GM19328 (cell line): ENCODE data around the gene PRR5.
"Not testable (repeated sequence)": the region's sequence is repeated elsewhere in the genome, so short reads cannot be mapped to it uniquely, and the experiment has no call there.

Source experiments
- ATAC-seq: cut with Tn5 transposase; IDR thresholded peaks from one replicate; pipeline ENCODE4 v1.9.1; 2021; ENCODE audit warnings: mild to moderate bottlenecking, moderate library complexity; ENCODE audit not compliant: unreplicated experiment

PRR5 gene, protein sequence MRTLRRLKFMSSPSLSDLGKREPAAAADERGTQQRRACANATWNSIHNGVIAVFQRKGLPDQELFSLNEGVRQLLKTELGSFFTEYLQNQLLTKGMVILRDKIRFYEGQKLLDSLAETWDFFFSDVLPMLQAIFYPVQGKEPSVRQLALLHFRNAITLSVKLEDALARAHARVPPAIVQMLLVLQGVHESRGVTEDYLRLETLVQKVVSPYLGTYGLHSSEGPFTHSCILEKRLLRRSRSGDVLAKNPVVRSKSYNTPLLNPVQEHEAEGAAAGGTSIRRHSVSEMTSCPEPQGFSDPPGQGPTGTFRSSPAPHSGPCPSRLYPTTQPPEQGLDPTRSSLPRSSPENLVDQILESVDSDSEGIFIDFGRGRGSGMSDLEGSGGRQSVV

DNA sequence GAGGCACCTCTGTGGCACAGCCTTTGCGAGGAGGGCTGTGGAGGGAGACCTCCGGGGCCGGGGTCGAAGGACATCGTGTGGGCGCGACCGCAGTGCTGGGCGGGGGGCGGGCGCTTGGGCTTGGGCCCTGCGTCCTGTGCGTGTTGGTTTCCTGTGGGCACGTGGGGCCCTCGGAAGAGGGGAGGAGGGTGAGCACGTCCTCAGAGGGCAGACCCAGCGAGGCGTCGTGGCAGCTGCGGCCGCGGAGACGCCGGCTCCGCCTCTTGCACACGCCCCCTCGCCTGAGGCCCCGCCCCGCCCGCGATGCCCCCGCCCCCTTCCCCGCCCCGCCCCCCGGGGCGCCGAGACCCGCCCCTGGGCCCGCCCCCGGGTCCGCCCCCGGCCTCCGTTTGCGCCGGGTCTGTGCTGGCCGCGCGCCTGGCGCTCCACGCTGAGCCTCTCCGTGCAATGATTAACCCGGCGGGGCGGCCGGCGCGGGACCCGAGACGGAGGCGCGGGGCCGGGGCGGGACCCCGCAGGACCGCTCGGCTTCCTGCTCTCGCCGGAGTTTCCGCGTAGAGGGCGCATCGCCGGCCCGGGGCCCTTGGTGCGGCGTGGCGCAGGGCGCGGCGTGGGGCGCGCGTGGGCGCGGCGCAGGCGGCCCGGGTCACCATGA, at the start of gene PRR5:
Gene PRR5 (plus strand): TSS at position 381 of the 655 bp plus-strand sequence. CDS start 271 bp downstream, at position 652.
- peak; percentile 66 for ATAC-seq

DNA sequence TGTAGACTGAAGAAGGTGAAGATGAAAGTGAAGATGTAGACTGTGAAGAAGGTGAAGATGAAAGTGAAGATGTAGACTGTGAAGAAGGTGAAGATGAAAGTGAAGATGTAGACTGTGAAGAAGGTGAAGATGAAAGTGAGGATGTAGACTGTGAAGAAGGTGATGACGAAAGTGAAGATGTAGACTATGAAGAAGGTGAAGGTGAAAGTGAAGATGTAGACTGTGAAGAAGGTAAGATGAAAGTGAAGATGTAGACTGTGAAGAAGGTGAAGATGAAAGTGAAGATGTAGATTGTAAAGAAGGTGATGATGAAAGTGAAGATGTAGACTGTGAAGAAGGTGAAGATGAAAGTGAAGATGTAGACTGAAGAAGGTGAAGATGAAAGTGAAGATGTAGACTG, 49.1 kb upstream of the PRR5 start:
- not testable (repeated sequence) for ATAC-seq

DNA sequence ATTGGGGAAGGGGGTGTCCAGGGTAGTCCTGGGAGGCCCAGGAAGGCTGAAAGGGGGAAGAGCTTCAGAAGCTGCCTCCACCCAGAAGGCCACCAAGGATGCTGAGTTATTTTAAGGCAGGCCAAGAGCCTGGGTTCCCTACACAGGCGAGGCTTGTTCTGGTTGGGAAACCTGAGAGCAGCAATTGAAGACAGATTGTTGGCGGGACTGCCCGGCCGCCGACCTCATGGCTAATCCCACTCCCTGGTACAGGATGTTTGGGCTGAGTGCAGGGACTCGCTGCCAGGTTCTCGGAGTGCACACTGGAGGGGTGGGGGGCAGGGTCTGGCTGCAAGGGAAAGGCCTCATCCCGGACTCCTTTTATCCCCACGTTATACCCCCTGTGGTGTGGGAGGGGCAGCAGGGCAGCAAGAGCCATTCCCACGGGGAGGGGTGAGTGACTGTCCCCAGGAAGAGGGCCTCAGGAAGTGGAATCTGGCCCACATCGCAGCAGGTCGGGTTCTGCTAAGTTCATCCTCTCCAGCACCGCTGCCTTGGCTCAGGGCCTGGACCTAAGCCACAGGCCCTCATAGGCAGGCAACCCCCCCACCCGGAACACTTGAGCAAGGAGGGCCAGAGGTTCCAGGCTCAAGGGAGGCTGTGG, 43.6 kb upstream of the PRR5 start:
- no peak for ATAC-seq

DNA sequence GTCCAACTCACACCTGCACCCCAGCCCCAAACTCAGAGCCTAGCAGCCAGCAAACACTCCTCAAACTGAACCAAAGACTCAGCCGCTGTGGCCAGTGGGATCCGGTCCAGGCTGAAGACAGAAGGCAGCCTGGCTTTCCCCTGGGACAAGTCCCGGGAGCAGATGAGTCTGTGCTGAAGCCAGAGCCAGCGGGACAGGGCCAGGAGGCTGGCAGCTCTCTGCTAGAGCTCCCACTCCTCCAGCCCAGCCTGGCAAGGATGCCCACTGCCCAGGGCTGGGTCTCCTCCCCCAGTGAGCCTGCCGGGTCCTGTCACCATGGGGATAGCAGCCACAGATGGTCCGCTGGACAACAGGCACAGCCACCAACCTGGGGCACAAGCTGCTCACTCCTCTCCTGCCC, 42.9 kb upstream of the PRR5 start:
- ATAC-seq, result no peak

DNA sequence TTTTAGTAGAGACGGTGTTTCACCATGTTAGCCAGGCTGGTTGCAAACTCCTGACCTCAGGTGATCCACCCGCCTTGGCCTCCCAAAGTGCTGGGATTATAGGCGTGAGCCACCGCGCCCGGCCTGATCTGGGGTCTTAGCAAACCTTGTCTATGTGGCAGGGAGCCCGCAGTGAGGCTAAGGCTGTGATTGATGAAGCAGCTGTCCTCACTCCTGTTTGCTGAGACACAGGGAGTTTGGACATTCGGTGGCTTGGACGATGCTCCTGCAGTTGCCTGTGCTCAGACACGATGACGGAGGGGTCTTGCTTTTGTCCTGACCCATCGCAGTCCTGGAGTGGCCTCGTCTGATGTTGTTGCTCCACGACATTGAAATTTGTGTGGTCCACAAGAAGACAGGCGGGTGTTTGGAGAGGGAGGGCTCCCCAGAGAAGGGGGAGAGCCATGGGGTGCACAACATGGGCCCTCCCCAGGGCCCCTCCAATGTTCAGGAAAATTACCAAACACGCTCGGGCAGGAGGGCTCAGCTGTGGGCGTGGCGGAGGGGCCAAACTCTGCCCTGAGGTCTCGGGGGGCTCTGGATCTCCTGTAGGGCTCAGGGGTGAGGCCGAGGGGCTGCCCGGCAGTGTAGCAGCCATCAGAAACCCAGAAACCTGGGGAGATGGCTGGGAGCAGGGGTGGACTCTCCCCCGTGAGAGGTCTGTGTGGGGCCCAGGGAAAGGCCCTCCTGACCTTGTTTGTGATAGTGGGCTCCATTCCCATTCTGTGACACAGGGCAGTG, 41.8 kb upstream of the PRR5 start:
- ATAC-seq, result no peak

DNA sequence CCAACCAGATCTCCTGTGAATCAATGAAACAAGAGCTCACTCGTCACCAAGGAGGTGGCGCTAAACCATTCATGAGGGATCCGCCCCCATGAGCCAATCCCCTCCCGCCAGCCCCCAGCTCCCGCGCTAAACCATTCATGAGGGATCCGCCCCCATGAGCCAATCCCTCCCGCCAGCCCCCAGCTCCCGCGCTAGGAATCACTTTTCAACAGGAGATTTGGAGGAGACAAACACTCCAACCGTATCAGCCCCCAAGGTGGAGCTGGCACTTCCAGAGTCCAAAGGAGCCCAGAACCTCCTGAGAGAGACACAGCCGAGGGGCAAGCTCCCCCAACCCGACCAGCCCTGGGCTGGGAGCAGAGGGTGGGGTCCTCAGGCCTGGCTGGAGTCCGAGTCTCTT, 40.9 kb upstream of the PRR5 start:
- no peak for ATAC-seq

DNA sequence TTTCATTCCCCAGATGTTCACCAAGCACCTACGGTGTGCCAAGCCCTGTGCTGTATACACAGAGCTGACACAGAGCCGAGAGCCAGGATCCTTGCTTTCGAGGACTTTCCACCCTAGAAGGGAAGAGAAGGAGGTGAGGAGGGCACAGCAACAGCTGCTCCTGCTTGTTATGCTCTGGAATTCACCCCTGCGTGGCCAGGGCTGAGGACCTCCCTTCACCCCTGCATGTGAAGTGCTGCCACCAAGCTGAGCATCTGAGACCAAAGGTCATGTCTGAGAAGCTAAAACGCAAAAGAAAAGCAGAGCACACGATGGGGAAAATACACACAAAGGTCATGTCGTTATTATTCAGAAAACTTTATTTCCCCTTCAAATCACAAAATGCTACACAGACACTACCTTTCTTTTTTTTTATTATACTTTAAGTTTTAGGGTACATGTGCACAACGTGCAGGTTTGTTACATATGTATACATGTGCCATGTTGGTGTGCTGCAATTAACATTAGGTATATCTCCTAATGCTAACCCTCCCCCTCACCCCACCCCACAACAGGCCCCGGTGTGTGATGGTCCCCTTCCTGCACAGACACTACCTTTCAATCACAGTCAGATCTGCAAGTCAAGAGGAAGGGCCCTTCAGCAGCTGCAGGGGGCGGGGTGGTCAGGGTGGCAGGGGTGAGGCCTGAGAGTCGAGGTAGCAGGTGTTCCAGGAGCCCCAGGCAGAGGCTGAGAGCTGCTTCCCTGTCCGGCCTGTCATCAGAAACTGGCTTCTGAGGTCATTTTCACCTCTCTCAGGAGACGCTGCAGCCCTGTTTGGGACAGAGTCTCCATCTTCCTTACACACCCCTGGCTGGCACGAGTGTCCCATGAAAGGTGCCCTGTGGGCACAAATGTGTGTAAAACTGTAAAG, 40.1 kb upstream of the PRR5 start:
- ATAC-seq, result no peak

DNA sequence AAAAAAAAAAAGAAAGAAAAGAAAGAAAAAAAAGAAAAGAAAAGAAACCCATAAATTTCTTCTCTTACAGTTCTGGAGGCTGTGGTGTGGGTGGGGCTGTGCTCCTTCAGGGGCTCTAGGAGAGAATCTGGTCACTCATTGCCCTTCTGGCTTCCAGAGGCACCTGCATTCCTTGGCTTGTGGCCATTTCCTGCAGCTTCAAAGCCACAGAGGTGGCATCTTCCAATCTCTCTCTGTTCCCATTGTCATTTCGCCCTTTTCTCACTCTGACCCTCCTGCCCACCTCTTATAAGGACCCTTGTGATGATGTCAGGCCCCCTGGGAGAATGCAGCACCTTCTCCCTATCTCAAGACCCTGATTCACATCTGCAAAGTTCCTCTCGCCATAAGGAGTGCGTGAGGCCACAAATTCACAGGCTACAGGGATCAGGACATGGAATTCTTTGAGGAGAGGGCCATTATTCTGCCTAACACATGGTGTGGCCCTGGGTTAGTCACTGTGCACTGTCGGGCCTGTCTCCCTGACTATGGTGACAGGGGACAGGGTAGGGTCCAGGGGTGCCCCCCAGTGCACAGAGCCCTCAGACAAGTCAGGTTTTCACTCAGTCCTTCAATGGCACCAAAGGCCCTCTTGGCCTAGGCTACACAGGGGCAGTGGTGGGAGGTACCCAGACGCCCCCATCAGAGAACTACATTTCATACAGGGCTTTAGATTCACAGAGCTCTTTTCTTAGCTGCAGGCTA, 38.6 kb upstream of the PRR5 start:
- ATAC-seq, result no peak

DNA sequence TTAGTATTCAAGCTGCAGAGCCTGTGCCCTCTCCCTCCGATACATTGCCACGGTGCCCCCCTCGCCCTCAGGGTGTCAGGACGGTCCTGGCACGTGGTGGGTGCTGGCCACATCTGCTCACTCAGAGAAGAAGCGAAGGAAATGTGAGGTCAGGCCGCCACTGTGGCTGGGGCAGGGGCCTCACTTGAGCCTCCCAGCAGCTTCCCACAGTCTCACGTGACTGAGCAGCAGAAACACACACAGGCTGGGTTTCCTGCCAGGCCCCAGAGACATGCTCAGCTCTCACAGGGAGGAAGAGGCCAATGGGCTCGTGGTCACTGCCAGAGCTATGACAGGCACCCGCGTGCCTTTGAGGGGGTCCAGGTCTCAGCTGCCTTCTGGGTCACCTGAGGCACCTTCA, 37.9 kb upstream of the PRR5 start:
- ATAC-seq, result no peak

DNA sequence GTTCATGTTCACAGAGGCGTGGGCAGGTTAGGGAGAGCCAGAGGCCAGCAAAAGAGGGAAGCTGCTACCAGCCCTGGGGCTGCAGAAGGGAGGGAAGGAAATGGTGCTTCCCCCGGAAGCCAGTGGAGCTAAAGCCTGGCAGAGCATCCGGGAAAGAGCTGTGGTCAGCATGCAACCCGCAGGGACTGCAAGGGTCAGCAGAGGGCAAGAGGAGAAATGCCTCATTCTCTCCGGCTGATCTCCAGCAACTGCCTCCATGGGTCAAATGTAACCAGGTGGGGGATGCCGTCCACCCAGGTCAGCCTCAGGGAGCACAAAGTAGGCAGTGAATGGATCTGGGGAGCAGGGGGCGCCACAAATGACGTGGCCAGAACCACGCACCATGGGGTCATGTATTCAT, 36.9 kb upstream of the PRR5 start:
- ATAC-seq, result no peak

DNA sequence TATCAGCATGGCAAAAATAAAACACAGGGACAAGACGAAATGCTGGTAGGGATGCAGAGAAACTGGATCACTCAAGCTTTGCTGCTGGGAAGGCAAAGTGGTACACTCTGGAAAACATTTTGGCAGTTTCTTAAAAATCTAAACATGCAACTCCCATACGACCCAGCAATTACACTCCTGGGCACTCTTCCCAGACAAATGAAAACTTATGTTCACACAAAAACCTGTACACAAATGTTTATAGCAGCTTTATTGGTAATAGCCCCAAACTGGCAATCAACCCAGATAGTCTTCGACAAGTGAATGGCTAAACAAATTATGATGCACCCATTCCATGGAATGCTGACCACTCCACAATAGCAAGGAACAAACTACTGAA, 35.8 kb upstream of the PRR5 start:
- no peak for ATAC-seq

DNA sequence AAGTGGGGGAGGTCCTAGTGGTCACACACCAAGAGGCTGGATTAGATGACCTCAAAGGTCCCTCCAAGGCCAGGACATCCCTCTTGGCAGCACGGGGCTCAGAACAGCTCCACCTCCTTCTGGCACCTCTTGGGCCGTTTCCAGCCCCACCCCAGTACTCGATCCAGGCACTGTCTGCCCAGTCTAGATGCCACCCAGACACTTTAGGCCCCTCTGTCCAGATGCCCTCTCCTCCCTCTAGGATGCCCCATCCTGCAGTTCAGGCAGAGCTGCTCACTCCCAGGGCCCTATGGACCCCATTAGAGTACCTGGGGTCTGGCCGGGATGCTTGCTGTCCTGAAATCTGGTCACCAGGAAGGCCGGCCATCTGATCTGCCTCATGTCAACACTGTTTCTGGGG, 34.7 kb upstream of the PRR5 start:
- ATAC-seq, result no peak

DNA sequence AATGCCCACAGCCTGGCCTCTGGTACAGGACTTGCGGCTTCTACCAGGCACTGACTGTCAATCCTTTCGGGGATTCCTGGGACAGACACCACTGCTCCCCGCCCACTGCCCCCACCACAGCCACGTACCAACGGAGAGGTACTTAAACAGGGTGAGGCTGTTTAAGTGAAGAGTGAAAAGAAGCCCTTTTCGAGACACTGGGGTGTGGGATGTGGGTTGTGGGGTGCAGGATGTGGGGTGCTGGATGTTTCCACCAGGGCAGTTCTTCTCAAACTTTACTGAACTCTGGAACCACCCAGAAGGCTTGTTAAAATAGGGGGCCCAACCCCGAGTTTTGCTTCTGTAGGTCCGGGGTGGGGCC, 34.2 kb upstream of the PRR5 start:
- ATAC-seq, result no peak

DNA sequence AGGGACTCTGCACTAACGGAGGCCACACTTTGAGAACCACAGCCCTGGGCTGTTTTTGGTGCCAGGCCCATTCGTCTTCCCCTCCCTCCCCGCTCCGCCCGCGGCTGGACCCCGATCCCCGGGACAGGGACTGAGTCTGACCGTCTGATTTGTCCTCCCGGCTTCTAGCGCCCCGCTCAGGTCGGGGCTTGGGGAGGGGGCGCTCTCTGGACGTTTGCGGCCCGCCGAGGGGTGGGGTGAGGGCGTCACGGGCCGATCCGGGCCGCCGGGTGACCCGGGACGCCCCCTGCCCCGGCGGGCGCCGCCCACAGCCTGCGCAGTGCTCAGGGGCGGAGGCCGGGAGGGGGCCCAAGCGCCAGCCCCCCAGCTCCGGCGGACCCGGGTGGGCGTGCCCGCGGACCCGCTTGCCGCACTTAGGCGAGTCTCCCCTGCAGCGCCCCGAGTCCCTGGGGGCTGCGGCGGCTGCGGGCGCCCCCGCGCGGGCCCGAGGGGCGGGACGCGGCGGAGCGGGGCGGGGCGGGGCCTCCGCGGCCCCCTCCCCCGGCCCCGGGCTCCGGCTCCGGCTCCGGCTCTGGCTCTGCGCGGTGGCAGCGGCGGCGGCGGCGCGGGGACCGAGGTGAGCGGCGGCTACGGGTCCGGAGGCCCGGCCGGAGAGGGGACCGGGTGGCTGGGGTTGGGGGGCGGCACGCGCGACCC, 33.7 kb upstream of the PRR5 start:
- no peak for ATAC-seq

DNA sequence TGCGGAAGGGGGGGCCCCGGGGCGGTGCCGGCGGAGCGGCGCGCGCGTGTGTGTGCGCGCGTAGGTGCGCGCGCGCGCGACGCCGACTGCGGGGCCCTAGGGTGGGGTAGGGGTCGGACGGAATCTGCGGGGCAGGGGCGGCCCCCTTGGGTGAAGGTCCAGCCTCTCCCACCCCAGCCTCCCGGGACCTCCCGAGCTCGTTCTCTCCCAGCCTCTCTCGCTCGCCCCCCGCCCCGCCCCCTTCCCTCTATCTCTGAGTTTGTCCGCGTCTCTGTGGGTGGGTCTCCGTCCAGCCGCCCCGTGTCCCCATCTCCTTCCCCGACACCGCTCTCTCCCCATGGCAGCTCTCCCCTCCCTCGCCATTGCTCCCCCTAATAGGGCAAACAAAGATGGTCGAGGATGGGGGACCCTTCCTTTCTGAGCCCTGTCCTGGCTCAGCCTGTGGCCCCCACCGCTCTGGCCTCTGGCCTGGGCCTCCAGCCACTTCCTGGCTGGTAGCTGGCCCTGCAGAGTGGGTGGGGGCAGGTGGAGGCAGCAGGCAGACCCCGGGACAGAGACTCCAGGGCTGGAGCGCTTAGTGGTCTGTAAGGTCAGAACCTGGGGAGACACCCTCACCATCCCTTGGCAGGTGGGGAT, 33.0 kb upstream of the PRR5 start:
- ATAC-seq, result no peak

DNA sequence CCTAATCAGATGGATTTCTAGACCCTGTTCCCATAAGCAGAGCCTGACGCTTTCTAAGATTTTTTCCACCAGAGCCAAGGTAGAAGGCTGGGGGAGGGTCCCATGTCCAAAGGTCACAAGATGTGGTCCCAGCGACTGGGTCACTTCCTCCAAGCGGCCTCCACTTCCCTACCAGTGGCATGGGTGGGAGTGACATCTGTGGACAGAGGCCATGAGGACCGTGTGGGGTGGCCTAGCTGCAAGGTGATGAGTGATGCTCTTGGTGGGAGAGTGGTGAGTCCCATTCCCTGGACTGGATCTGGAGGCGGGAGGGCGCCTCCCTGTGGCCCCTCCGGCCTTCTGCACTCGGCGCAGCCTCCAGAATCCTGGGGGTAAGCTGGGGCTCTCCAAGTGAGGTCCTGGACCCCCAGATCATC, 32.4 kb upstream of the PRR5 start:
- no peak for ATAC-seq

DNA sequence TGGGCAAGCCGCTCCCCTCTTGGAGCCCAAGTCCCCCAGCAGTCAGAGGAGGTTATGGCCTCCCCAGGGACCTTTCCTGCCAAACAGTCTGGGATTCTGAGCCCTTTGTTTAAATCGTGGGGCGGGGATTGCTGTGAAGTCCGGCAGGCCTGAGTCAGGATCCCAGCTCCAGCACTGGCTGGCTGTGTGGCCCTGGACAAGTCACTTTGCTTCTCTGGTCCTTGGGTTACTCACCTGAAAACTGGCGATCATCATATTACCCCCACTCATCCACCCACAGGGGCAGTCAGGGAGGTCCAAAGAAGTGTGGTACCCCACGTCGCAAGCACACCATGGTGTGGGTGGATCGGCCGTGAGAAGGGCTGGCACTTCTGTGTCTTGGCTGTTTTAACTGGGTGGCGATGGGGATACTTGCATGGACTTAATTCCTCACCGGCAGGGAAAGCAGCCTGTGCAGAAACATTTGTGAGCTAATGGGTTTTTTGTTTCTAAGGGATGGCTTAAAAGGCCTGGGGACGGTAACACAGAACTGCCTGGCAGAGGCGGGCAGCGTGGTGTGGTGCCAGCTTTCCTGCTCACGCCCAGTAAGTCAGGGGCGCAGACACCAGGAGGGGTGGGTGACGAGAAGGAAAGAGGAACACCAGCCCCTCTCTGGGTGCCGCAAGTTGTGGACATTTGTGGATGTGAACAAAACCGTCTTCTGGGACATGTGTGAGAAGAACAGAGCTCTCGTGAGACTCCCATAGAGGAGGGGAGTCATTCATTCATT, 31.6 kb upstream of the PRR5 start:
- ATAC-seq, result no peak

DNA sequence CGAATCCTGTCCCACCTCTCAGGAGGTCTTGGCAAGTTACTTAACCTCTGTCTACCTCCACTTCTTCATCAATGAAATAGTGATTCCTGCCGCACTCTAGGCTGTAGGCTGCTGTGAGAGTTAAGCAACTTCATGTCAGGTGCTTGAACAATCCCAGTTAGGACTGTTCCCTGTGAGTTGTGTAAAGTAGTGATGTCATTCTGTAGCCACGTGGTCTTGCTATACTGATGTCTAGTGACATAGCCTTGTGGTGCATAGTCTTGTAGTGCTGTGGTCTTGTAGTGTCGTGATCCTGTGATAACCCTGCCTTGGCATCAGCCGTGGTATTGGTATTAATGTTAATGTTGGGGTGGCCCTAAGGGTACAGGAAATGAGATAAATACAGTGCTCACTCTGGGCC, 30.3 kb upstream of the PRR5 start:
- no peak for ATAC-seq
